ENCODE data around the gene GNAQ. TPM values are rescaled to one million over a fixed set of nuclear protein-coding genes. Genes with fewer than 3 reads are reported as not detected.
A peak's percentile ranks its signal among the peaks of the same experiment; 100 is the strongest.

GNAQ gene
- total RNA-seq, 1 donor from 2014 or later, result 20.6 TPM

GRCh38 chr9:77896938-77897667, 134.5 kb downstream of the GNAQ start:
- peak; percentile 35 for TF ChIP-seq CTCF (conservative IDR thresholded peaks at IDR 0.05; ENCODE audit: low read depth, low read length)
- no peak for DNase-seq (ENCODE audit: low read depth)

GRCh38 chr9:77896269-77896937, 135.2 kb downstream of the GNAQ start:
- no peak overlapping the region for H3K4me3 ChIP-seq (ENCODE audit: low read depth, low read length)
- no peak for TF ChIP-seq CTCF (conservative IDR thresholded peaks at IDR 0.05; ENCODE audit: low read depth, low read length)
- DNase-seq (ENCODE audit: low read depth), result no peak

More at GRCh38 chr9:77896938-77897667, 134.5 kb downstream of the GNAQ start:
- H3K4me3 ChIP-seq (ENCODE audit: low read depth, low read length), result no peak overlapping the region

- DNase-seq (ENCODE audit: low read depth), result no peak
- TF ChIP-seq CTCF (conservative IDR thresholded peaks at IDR 0.05; ENCODE audit: low read depth, low read length), result no peak
- H3K4me3 ChIP-seq (ENCODE audit: low read depth, low read length), result no peak overlapping the region
Observed at GRCh38 chr9:77893706-77894105, 137.9 kb downstream of the GNAQ start.

- DNase-seq (ENCODE audit: low read depth), result no peak
- TF ChIP-seq CTCF (conservative IDR thresholded peaks at IDR 0.05; ENCODE audit: low read depth, low read length), result no peak
Observed at GRCh38 chr9:77892955-77893514, 138.6 kb downstream of the GNAQ start.

GRCh38 chr9:77892171-77892570, 139.4 kb downstream of the GNAQ start:
- H3K4me3 ChIP-seq (ENCODE audit: low read depth, low read length), result no peak overlapping the region
- DNase-seq (ENCODE audit: low read depth), result no peak
- TF ChIP-seq CTCF (conservative IDR thresholded peaks at IDR 0.05; ENCODE audit: low read depth, low read length), result no peak

More at GRCh38 chr9:77892955-77893514, 138.6 kb downstream of the GNAQ start:
- H3K4me3 ChIP-seq (ENCODE audit: low read depth, low read length), result no peak overlapping the region

GRCh38 chr9:77891128-77891800, 140.3 kb downstream of the GNAQ start:
- TF ChIP-seq CTCF (conservative IDR thresholded peaks at IDR 0.05; ENCODE audit: low read depth, low read length), result no peak
- DNase-seq (ENCODE audit: low read depth), result no peak
- no peak overlapping the region for H3K4me3 ChIP-seq (ENCODE audit: low read depth, low read length)

All from epithelial cell of proximal tubule (primary cell).